Amniotic stem cell (primary cell): ENCODE measurements around the gene MKRN2OS.
"Not testable (repeated sequence)": the region's sequence is repeated elsewhere in the genome, so short reads cannot be mapped to it uniquely, and the experiment has no call there.

Experiments
- DNase-seq: peaks from one replicate; lab custom pipeline; 2025; lab: John Stamatoyannopoulos, UW

The MKRN2OS gene

GRCh38 chr3:12561397-12561796 lies 16.1 kb upstream of the MKRN2OS start:
- no peak for DNase-seq

GRCh38 chr3:12560505-12561190 lies 15.3 kb upstream of the MKRN2OS start:
- DNase-seq = no peak

- no peak for DNase-seq
Observed at GRCh38 chr3:12559520-12559919, 14.2 kb upstream of the MKRN2OS start.

GRCh38 chr3:12558706-12559105 lies 13.4 kb upstream of the MKRN2OS start:
- DNase-seq = no peak

GRCh38 chr3:12557473-12558100 lies 12.3 kb upstream of the MKRN2OS start:
- no peak for DNase-seq

GRCh38 chr3:12556690-12557472 lies 11.6 kb upstream of the MKRN2OS start, which contains the start of gene MKRN2:
TSS of gene MKRN2 (plus strand) at chr3:12557087. CDS start at chr3:12557151, 64 bp downstream.
- peak; percentile 68 for DNase-seq

GRCh38 chr3:12556314-12556689 lies 11.0 kb upstream of the MKRN2OS start:
- DNase-seq = no peak

GRCh38 chr3:12553921-12554391 lies 8.7 kb upstream of the MKRN2OS start:
- DNase-seq = no peak

- no peak for DNase-seq
Observed at GRCh38 chr3:12549971-12550760, 4.9 kb upstream of the MKRN2OS start.

- no peak for DNase-seq
Observed at GRCh38 chr3:12544652-12545472, 437 bp downstream of the MKRN2OS start.

GRCh38 chr3:12543497-12543896 lies 1.8 kb downstream of the MKRN2OS start:
- DNase-seq = not testable (repeated sequence)

GRCh38 chr3:12541625-12542024 lies 3.7 kb downstream of the MKRN2OS start:
- DNase-seq = no peak

- DNase-seq = no peak
Observed at GRCh38 chr3:12536423-12536822, 8.9 kb downstream of the MKRN2OS start.

GRCh38 chr3:12532182-12532581 lies 13.1 kb downstream of the MKRN2OS start:
- DNase-seq = no peak

GRCh38 chr3:12527757-12528143 lies 17.5 kb downstream of the MKRN2OS start:
- no peak for DNase-seq

GRCh38 chr3:12522721-12523120 lies 22.6 kb downstream of the MKRN2OS start:
- no peak for DNase-seq

- DNase-seq = no peak
Observed at GRCh38 chr3:12521010-12521409, 24.3 kb downstream of the MKRN2OS start.

GRCh38 chr3:12518261-12519028 lies 26.9 kb downstream of the MKRN2OS start:
- no peak for DNase-seq

- DNase-seq = no peak
Observed at GRCh38 chr3:12516873-12517272, 28.4 kb downstream of the MKRN2OS start.

- no peak for DNase-seq
Observed at GRCh38 chr3:12515631-12516030, 29.7 kb downstream of the MKRN2OS start.
